Activated naive CD4-positive, alpha-beta T cell treated with Interleukin-2 at 50 U/mL for 16 hours (primary cell): ENCODE measurements around the gene RDX.
"Not testable (repeated sequence)": the region's sequence is repeated elsewhere in the genome, so short reads cannot be mapped to it uniquely, and the experiment has no call there.

Experiments used
- DNase-seq: peaks from one replicate; pipeline ENCODE4 v3.0.0-alpha.2; 2020

RDX gene

GRCh38 chr11:110199184-110199981 lies 97.0 kb downstream of the RDX start:
- DNase-seq = no peak

- DNase-seq = no peak
Observed at GRCh38 chr11:110198031-110198729, 98.2 kb downstream of the RDX start.

DNA sequence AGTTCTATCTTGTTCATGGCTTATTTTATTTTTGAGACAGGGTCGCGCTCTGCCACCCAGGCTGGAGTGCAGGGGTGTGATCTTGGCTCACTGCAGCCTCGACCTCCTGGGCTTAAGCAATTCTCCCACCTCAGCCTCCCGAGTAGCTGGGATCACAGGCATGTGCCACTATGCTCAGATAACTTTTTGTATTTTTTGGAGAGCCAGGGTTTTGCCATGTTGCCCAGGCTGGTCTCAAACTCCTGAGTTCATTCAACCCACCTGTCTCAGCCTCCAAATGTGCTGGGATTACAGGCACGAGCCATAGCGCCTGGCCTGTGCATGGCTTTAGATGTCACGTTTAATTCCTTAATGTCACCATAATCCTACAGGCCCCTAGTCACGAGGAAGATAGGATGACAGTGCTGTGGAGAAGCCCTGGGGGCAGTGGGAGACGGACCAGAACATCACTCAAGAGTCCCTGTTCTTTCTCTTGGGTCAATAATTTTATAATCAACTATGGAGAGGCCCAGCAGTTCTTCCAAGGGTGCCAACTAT lies 99.5 kb downstream of the RDX start:
- no peak for DNase-seq

DNA sequence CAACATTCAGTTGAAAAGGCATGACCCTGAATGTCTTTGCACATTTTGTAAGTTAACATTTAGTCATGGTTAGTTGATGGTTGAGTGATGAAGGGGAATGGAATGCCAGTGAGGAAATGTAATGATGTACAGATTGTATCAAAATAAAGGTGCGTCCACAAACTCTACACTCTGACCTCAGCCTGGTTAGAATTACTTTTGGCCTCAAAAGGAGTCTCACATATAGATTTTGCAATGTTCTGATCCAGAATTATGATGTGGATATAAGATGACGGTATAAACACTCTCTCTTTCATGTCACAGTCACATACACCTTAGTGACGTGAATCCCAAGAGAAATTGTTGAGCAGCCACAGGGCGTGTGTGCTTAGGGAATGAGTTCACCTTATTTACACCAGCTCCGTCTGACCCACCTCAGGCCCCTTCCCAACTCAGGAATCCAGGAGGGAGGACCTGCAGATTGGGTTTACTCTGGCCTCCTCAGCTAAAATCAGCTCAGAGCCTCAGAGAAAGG lies 100.1 kb downstream of the RDX start:
- DNase-seq = no peak

- DNase-seq = not testable (repeated sequence)
Observed at GRCh38 chr11:110194211-110194766, 102.1 kb downstream of the RDX start.

GRCh38 chr11:110192604-110193282 lies 103.7 kb downstream of the RDX start:
- not testable (repeated sequence) for DNase-seq

GRCh38 chr11:110190885-110191284 lies 105.5 kb downstream of the RDX start:
- no peak for DNase-seq

- DNase-seq = no peak
Observed at GRCh38 chr11:110187731-110188130, 108.7 kb downstream of the RDX start.

DNA sequence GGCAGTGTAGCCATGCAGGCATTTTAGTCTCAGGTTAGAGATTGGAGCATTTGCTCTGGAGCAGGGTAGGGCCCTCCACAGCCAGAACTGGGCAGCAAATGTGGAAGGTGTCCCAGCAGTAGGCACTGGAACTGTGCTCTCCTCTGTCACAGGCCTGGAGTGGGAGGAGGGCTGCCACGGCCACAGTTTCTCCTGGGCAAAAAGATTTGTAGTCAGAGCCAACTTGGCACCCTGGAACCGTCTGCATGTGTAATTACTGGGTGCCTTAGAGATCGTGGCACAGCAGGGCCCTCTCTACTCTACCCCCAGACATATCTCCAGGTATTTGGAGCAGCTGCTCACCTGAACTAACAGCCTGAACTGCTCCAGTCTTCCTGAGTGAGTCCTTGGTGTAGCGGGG lies 109.5 kb downstream of the RDX start:
- no peak for DNase-seq

- DNase-seq = no peak
Observed at GRCh38 chr11:110186456-110186855, 110.0 kb downstream of the RDX start.

GRCh38 chr11:110185599-110185998 lies 110.8 kb downstream of the RDX start:
- no peak for DNase-seq

- no peak for DNase-seq
Observed at GRCh38 chr11:110185121-110185591, 111.3 kb downstream of the RDX start.

- no peak for DNase-seq
Observed at GRCh38 chr11:110184456-110184855, 112.0 kb downstream of the RDX start.

DNA sequence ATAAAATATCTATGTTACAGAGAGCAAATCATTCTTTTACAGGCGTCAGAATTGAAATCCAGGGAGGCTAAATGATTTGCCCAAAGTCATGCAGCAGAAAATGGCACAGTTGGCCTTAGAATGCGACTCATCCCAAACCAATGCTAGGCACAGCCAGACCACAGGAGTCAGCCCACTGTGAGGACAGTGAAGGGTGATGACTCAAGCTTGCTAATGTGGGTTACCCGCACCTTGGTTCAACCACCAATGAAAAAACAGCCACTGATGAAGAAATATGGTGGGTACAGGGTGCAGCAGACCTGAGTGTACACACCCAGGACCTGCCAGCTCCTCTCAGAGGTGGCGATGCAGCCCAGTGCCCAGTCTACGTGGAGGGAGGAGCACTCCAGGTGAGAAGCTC lies 113.5 kb downstream of the RDX start:
- DNase-seq = no peak

GRCh38 chr11:110179064-110179463 lies 117.3 kb downstream of the RDX start:
- no peak for DNase-seq

GRCh38 chr11:110177086-110177456 lies 119.3 kb downstream of the RDX start:
- DNase-seq = no peak

- no peak for DNase-seq
Observed at GRCh38 chr11:110176366-110177085, 119.9 kb downstream of the RDX start.

DNA sequence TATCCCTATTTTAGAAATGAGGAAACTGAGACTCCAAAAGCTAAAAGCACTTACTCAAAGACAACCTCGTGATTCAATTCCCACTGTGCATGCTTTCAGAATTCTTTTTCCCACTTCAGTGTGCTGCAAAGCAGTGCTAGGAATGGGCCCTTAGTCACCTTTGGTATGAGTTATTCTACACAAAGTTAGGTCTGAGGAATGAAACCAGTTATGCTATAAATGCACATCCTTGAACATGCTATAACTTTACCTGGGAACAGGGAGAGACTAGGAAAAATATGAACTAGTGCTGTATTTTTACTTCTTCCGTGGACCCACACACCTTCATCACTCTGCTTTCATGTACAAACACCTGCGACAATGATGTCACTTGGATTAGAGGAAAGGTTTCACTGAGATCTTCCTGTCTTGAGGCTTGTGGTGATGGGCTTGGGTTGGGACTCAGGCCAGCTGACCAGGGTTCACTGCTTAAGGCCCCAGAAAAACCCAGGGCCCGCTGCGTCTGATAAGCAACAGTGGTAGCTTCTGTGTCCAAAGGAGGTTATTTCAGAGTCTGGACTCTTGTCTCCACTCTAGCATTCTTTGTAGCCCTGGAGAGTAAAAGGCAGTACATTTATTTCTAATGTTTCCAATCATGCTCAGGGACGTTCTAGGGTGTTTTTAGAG lies 121.6 kb downstream of the RDX start:
- no peak for DNase-seq

DNA sequence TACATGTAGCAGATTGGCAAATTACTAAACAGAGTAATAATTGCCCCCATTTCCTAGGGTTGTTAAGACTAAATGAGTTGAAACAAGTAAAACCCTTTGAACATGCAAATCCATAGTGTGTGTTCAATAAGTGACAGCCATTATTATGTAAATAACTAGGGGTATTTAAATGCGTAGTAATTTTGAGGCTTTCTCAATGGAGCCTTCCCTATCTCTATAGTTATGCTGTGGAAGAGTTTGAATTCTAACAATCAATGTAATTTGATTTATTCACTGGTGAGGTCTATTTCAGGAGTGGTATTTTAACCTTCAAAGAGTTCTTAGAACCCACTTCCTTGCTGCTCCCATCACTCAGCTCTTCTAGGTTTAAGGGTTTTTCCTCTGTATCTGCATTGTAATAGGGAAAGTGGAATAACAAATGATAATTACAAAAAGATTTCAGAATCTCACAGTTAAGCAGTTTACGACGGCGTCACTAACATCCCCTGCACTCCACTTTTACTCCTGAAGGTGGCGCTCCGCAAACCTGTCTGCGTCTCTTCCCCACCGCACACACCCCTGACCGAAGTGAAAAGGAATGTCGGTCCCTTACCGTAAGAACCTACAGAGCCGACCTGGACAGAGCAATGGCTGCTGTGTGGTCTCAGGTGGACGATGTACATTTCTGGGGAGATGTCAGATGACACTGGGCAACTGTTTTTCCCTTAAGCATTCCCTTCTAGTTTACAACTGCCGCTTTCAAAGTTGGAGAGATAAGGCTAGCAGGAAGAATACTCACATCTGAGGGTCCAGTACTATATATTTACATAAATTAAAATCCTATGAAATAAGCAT lies 122.4 kb downstream of the RDX start:
- DNase-seq = peak; percentile 61

GRCh38 chr11:110172468-110173065 lies 123.8 kb downstream of the RDX start:
- no peak for DNase-seq
